GM12872 (cell line): Measurements from ENCODE around the gene OGDH.
A peak's percentile ranks its signal among the peaks of the same experiment; 100 is the strongest.

Source experiments
- CTCF ChIP-seq: IDR thresholded peaks from 3 replicates; pipeline ENCODE4 v1.5.1; 2011; ENCODE audit warnings: low read depth, mild to moderate bottlenecking, low read length, moderate library complexity; ENCODE audit not compliant: insufficient read depth

OGDH gene

GRCh38 chr7:44565097-44565794 lies 41.2 kb upstream of the OGDH start:
- peak; percentile 99 for TF ChIP-seq CTCF

DNA sequence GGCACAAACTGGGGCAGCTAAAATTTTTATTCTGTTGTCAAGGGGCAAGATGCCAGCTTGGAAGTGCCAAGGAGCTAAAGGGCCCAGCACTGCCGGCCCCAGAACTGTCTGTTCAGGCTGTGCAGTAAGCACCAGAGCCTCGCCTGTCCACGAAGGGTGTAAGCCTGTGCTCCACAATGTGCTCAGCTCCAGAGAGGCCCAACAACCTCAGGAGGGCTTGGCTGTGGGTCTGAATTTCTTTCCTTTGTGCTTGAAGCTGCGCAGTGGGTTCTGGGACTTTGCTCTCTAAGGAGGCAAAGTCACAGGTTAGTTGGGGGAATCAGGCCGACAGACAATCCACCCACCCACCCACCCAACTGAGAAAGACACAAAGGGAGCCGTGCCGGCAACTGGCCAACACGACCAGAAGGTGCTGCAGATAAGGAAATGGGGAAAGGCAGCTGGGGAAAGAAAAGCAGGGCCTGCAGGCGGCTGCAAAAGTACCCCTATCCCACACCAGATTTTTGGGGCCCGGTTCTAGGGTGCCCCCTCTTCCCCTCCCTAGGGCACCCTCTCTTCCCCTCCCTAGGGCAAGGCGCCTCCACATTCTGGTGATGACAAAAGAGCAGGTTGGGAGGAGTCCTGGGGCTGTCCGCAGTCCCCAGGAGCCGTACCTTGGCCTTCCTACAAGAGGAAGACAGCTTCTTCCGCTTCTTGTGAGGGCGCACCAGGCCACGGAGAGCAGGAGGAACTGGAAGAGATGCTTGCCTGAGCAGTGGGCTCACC lies 40.5 kb upstream of the OGDH start:
- no peak for TF ChIP-seq CTCF

- TF ChIP-seq CTCF, result no peak
Measured at GRCh38 chr7:44566680-44567079, 39.7 kb upstream of the OGDH start.

GRCh38 chr7:44567884-44568283 lies 38.5 kb upstream of the OGDH start:
- TF ChIP-seq CTCF, result no peak

GRCh38 chr7:44568771-44569560 lies 37.5 kb upstream of the OGDH start:
- no peak for TF ChIP-seq CTCF

DNA sequence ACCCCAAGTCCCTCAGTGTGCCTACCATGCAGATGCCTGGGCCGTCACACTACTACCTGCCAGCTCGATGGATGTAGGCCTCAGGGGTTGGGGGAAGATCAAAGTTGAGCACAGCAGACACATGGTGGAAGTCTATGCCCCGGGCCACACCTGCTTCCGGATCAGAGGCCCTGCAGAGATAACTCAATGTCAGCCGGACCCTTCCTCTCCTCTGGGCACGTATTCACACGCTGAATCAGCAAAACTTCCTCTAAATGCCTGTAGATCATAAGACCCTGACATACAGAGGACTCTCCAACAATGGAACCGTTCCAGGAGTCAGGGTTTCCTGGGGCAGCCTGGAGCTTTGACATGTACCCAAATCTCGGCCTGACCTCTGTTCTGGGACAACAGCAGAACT lies 36.5 kb upstream of the OGDH start:
- TF ChIP-seq CTCF, result no peak

DNA sequence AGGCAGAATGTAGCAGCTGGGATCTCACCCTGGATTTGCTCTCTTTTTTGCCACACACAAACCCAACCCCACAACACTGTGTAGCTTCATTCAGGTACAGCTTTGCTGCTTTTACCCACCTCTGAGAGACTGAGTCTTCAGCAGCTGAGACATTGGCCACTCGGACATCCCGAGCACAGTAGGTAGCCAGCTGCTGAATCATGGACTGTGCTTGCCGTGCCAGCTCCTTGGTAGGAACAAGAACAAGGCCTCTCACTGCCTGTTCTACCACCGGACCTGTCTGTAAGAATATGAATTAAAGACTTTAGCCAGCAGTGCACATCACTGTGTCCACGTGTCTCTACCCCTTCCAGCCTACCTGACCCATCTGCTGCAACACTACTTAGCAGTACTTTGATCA lies 33.7 kb upstream of the OGDH start:
- no peak for TF ChIP-seq CTCF
